ENCODE data around the gene CXCL17.
A peak's percentile ranks its signal among the peaks of the same experiment; 100 is the strongest.

CXCL17 gene

DNA sequence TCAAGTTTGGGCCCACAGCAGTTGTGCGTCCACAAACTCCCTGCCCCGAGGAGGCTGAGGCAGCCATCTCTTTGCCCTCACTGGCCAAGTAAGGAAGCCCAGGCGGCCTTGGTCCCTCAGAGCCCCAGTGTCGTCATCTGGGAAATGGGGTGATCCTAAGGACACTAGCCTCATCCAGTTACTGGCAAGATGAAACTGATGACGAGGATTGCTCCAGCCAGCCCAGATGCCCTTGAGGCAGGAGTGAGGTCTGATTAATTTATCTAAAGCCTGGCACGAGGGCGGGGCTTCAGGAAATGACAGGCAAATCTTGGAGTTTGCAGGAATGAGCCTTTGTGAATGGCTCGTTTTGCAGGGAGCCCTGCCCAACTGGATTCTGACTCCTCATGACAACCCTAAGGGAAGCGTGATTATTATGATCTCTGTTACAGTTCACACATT is 21.1 kb downstream of the CXCL17 start:
- H3K27me3 ChIP-seq (ENCODE audit: insufficient read depth, low read depth, severe bottlenecking): no peaks in the 10 kb centered on the region
- no peak overlapping the region for H3K4me3 ChIP-seq (ENCODE audit: low read depth, low read length)
- DNase-seq: no peak
- no peaks in the 10 kb centered on the region for H3K36me3 ChIP-seq
- H3K27ac ChIP-seq: no peak overlapping the region
- TF ChIP-seq, protein P1, sequence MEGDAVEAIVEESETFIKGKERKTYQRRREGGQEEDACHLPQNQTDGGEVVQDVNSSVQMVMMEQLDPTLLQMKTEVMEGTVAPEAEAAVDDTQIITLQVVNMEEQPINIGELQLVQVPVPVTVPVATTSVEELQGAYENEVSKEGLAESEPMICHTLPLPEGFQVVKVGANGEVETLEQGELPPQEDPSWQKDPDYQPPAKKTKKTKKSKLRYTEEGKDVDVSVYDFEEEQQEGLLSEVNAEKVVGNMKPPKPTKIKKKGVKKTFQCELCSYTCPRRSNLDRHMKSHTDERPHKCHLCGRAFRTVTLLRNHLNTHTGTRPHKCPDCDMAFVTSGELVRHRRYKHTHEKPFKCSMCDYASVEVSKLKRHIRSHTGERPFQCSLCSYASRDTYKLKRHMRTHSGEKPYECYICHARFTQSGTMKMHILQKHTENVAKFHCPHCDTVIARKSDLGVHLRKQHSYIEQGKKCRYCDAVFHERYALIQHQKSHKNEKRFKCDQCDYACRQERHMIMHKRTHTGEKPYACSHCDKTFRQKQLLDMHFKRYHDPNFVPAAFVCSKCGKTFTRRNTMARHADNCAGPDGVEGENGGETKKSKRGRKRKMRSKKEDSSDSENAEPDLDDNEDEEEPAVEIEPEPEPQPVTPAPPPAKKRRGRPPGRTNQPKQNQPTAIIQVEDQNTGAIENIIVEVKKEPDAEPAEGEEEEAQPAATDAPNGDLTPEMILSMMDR (IDR thresholded peaks at IDR 0.05; ENCODE audit: low read depth, low read length): no peak
- peaks cover 2% of the 10 kb centered on the region for H3K9me3 ChIP-seq (ENCODE audit: severe bottlenecking)

DNA sequence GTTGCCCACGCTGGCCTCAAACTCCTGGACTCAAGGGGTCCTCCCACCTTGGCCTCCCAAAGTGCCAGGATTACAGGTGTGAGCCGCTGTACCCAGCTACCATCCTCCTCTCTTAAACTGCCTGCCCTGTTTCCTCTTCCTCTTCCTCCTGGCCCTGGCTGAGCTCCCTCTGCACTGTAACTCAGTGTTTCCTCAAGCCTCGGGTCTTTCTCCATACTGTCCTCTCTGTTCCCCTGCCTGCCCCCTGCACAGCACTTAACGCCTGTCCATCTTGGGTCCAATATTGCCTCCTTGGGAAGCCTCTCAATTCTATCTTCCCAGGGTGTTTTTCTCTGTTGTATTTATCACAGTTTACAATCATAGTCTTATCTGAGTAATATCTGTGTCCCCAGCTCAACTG is 21.6 kb downstream of the CXCL17 start:
- H3K27me3 ChIP-seq (ENCODE audit: insufficient read depth, low read depth, severe bottlenecking): no peaks in the 10 kb centered on the region
- H3K27ac ChIP-seq: no peak overlapping the region
- TF ChIP-seq, protein P1 (IDR thresholded peaks at IDR 0.05; ENCODE audit: low read depth, low read length): no peak
- H3K36me3 ChIP-seq: no peaks in the 10 kb centered on the region
- no peak overlapping the region for H3K4me3 ChIP-seq (ENCODE audit: low read depth, low read length)
- no peak for DNase-seq
- H3K9me3 ChIP-seq (ENCODE audit: severe bottlenecking): peaks cover 2% of the 10 kb centered on the region

DNA sequence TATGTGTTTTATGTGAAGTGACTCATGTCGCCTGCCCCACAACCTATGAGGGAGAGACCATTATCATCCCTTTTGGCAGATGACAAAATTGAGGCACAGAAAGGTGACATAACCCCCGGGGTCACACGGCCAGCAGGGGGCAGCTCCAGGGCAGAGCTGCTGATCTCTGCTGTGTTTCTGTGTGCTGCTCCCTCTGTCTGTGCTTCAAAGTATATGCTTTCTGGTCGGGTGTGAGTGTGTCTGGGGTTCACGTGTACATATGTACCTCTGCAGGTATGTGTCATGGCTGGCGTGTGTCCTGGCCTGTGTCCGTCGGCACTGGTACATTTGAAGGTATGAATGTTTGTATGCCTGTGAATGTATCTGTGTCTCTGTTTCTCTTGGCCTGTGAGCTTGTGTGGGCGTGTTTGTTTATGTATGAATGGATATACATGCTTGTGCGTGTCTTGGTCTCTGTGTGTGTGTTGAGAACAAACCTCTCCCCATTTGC is 22.6 kb downstream of the CXCL17 start:
- Histone ChIP-seq H3K4me3 (ENCODE audit: low read depth, low read length) (no peak overlapping the region), H3K36me3 (no peaks in the 10 kb centered on the region), H3K27me3 (ENCODE audit: insufficient read depth, low read depth, severe bottlenecking) (no peaks in the 10 kb centered on the region), H3K9me3 (ENCODE audit: severe bottlenecking) (peaks cover 2% of the 10 kb centered on the region), H3K27ac (no peak overlapping the region)
- TF ChIP-seq, protein P1 (IDR thresholded peaks at IDR 0.05; ENCODE audit: low read depth, low read length): peak; percentile 80
- DNase-seq: peak; percentile 62

DNA sequence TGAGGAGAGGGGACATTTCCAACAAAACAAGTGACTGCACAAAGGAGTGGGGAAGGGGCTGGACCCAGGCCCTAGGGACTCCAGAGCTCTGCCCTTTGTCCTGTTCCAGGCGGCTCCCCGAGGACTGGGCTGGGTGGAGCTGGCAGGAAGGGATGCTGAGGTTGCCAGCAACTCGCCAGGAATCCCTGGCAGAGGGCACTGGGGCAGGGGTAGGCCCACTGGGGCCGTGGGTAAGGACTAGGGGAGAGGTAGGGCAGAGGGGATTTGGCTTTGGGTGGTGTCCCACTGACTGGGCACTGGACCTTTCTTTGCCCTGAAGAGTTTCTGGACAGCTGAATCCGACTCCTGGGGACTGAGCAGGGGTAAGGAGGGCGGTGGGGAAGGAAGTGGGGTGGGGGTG is 23.4 kb downstream of the CXCL17 start:
- H3K36me3 ChIP-seq: no peaks in the 10 kb centered on the region
- TF ChIP-seq, protein P1 (IDR thresholded peaks at IDR 0.05; ENCODE audit: low read depth, low read length): no peak
- DNase-seq: no peak
- no peaks in the 10 kb centered on the region for H3K27me3 ChIP-seq (ENCODE audit: insufficient read depth, low read depth, severe bottlenecking)
- no peak overlapping the region for H3K4me3 ChIP-seq (ENCODE audit: low read depth, low read length)
- H3K27ac ChIP-seq: no peak overlapping the region
- H3K9me3 ChIP-seq (ENCODE audit: severe bottlenecking): peaks cover 2% of the 10 kb centered on the region

DNA sequence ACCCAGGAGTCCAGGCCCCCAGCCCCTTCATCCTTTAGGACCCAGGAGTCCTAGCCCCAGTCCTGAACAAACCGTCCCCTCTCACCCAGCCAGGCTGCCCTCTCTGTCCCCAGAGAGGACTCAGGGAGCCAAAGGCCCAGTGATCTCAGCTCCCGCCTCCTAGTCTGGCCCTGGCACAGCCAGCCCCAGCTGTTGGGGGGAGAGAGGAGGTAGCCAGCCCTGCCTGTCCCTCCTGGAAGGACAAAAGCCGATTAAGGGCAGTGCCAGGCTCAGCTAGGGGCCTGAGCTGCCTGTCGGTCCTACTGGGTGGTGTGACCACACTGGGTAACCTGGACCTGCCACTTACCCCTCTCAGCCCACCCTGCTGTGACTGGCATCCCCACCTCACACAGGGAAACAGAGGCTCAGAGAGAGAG is 30.1 kb downstream of the CXCL17 start:
- no peak for DNase-seq
- Histone ChIP-seq H3K4me3 (ENCODE audit: low read depth, low read length) (no peak overlapping the region), H3K36me3 (no peaks in the 10 kb centered on the region), H3K27me3 (ENCODE audit: insufficient read depth, low read depth, severe bottlenecking) (no peaks in the 10 kb centered on the region), H3K9me3 (ENCODE audit: severe bottlenecking) (no peaks in the 10 kb centered on the region), H3K27ac (no peak overlapping the region)
- TF ChIP-seq, protein P1 (IDR thresholded peaks at IDR 0.05; ENCODE audit: low read depth, low read length): no peak

DNA sequence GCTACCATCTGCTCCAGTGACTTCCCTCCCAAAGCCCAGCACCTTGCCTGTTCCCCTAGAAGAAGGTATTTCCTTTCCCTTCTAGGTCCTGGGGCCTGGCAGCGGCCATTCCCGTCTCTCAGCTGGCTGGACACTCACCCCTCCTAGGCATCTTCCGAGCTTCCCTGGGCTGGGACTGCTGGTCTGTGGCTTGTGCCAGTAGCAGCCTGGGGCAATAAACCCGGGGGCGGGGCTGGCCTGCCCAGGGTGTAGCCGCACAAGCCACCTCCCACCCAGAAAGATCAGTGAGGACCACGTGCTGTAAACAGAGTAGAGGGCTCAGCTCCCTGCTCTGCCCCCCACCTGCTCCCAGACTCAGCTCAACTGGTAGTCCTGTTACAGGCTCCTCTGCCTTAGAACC is 30.5 kb downstream of the CXCL17 start:
- TF ChIP-seq, protein P1 (IDR thresholded peaks at IDR 0.05; ENCODE audit: low read depth, low read length): no peak
- H3K4me3 ChIP-seq (ENCODE audit: low read depth, low read length): no peak overlapping the region
- H3K36me3 ChIP-seq: no peaks in the 10 kb centered on the region
- DNase-seq: peak; percentile 69
- H3K27ac ChIP-seq: no peak overlapping the region
- no peaks in the 10 kb centered on the region for H3K9me3 ChIP-seq (ENCODE audit: severe bottlenecking)
- H3K27me3 ChIP-seq (ENCODE audit: insufficient read depth, low read depth, severe bottlenecking): no peaks in the 10 kb centered on the region
